RKO (cell line): ENCODE results near the gene MROH7.

ENCODE experiments used
- DNase-seq: peaks from one replicate; pipeline ENCODE4 v3.0.0-alpha.2; 2016; ENCODE audit warnings: low spot score

The MROH7 gene

GRCh38 chr1:54742282-54742681, 100.7 kb downstream of the MROH7 start:
- DNase-seq, result no peak

GRCh38 chr1:54743416-54744226, 102.0 kb downstream of the MROH7 start:
- DNase-seq, result no peak

GRCh38 chr1:54744696-54745095, 103.1 kb downstream of the MROH7 start:
- DNase-seq, result no peak

GRCh38 chr1:54745274-54745673, 103.7 kb downstream of the MROH7 start:
- no peak for DNase-seq

GRCh38 chr1:54745864-54746263, 104.3 kb downstream of the MROH7 start:
- no peak for DNase-seq

DNA sequence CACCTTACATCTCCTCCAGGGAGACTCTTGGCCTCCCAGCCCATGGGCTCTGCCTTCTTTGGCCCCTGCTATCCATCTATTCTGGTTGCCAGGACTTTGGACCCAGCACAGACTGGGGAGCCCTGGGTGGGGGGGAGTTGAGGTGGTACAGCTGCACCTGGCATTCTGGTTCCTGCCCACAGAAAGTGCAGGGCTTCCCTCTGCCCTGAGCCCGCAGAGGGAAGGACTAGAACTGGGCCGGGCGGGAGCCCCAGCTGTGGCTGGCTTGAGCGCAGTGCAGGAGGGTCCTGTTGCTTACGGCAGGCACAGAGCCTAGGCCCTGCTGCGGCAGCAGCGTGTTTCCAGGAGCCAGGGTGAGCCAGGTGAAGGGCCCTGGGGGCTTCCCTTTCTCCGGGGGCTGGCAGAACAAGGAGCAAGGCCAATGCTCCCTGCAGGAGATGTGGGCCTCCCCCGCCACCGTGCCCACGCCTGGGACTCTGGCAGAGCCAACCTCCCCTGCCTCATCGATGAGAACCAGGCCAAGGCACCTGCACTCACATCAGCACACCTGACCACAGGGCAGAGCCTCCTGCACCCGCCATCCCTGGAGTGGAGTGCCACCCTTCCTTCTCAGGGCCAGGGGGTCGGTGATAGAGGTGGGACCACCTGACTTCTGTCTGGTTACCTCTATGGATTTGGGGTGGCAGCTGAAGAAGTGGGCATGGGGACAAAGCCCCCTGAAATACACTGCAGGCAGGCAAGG, 106.7 kb downstream of the MROH7 start:
- no peak for DNase-seq

- DNase-seq, result no peak
These were observed 109.0 kb downstream of the MROH7 start for GRCh38 chr1:54750596-54750995.

DNA sequence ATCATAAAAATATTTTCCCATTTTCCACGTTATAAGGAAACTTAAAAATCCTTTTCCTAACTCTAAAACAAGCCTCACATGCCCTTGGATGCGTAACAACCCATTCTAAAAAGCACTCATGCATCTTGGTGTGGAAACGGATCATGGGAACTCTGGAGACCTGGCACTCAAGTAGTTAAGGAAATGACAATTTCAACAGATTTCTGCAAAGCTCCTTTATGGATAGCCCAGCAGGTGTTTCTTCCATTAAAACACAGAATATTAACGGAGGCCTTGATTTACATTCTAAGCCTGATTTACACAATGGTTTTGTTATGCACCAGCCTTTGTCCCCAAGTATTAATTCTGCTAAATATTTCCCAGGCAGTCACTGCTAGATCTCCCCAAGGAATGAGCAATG, 109.8 kb downstream of the MROH7 start:
- DNase-seq, result no peak

DNA sequence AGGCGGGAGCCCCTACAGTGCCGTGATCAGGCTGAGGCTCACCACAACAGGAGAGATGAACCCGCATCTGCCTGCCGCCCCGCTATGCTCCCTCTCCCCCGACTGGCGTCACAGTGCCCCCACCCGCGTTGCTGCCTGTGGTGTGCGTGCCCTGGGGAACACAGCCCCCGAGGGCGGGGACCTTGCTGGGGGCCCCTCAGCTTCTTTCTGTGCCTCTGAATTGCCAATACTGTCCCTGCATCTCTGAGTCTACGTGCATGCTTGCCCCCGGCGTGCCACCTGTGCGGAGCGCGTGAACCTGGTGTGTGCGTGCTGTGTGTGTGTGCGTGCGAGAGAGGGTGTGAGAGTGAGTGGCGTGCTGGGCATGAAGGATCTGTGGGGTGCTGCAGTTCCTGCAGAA, 112.5 kb downstream of the MROH7 start:
- no peak for DNase-seq

DNA sequence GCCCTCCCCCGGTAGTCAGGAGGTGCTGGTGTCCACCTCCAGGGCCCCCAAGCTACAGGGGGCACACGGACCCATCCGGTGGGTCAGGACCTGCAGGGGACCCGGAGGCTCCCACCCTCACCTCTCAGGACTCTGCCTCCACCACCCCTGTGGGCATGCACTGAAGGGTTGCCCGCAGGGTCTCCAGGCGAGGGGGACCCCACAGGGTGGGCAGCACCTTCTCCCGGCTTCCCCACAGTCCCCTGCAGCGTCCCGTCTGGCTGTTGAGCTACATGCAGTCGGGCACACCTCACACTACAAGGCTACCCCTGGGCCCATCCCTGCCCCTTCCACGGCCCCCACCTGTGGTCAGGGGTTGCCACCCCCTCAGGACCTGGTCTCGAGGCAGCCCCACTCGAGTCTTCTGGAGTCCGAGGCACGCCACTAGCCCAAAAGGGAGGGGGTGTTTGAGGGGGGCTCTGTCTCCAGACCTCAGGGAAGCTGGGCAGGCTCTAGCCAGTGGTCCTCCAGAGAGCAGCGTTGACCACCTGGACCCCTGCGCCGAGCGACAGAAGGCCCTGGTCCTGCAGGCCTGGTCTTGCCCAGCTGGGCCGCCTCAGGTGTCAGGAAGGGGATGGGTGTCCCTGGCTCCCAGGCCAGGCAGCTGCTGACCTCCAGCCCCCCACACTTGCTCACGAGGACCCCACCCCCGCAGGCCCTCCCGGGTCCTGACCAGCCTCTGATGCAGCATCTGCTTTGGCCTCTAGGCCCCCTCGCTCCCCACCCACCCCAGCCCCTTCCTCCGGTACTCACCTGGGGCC, 113.1 kb downstream of the MROH7 start:
- DNase-seq, result no peak

GRCh38 chr1:54757833-54758232, 116.2 kb downstream of the MROH7 start:
- no peak for DNase-seq

DNA sequence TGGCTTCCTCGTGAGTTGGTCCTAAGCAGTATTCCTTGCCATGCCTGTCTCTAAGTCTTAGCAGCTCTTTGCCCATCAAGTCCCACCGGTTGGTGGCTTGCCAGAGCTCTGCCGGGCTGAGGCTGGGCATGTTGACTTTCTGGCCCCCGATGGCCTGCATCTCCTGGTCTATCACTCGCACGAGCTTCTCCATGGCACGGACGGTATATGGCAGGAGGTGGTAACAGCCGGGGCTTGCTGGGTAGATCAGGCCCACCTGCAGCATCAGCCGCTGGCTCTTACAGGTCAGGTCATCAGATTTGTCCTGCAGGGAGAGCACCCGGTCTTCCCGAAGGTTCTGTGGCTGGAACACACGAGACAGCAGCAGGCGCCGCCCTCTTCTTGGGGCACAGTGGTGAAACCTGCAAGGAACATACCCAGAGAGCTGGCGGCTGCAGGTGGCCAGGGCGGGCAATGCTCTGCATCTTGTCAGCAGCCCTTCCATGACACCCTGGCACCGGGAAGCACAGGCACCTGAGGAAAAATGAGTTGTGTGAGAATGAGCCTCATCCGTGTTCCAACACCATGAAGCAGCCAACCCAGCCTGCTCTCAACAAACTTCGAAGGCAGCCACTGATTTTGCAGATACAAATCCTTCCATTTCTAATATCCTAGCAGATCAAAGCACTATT, 117.2 kb downstream of the MROH7 start:
- no peak for DNase-seq
